Ovary (tissue), 3 donors: ENCODE results near the gene SH3BGRL2.
"Not testable (repeated sequence)": the region's sequence is repeated elsewhere in the genome, so short reads cannot be mapped to it uniquely, and the experiment has no call there.

ENCODE experiments used
- CTCF ChIP-seq, 3 donors: fragments of 450-650 bp in 2 of 3; fragments of 200-600 bp in 1 of 3; IDR thresholded peaks; one replicate each; pipeline versions ENCODE4 v1.5.1 to v1.8.0; 2016 to 2022; ENCODE audit warnings: antibody characterized with exemption in 3 of 3, mild to moderate bottlenecking in 1 of 3
- POLR2A ChIP-seq: fragments of 450-650 bp; IDR thresholded peaks from one replicate; pipeline ENCODE4 v1.6.1; 2017; ENCODE audit warnings: antibody characterized with exemption, mild to moderate bottlenecking, moderate library complexity
- donor health status: DM: no; HTN: no; CAD: no.

DNA sequence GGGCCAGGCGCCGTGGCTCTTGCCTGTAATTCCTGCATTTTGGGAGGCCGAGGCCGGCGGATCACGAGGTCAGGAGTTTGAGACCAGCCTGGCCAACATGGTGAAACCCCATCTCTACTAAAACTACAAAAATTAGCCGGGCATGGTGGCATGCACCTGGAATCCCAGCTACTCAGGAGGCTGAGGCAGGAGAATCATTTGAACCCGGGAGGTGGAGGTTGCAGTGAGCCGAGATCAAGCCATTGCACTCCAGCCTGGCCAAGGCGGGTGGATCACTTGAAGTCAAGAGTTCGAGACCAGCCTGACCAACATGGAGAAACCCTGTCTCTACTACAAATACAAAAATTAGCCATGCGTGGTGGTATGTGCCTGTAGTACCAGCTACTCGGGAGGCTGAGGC, 12.7 kb upstream of the SH3BGRL2 start:
- TF ChIP-seq POLR2A; CTCF (IDR thresholded peaks at IDR 0.05): not testable (repeated sequence)
